Measurements from ENCODE around the gene RAB11A.

Gene RAB11A

DNA sequence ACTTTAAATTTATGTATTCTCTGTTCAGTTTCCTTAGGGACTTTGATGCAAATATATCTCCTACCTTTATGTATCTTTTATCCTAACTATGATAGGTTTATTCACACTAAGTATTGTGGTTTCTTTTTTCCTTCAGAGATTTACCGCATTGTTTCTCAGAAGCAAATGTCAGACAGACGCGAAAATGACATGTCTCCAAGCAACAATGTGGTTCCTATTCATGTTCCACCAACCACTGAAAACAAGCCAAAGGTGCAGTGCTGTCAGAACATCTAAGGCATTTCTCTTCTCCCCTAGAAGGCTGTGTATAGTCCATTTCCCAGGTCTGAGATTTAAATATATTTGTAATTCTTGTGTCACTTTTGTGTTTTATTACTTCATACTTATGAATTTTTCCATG, 18.3 kb downstream of the RAB11A start:
- DNase-seq (ENCODE audit: low read depth): no peak

- no peak for DNase-seq (ENCODE audit: low read depth)
Measured at GRCh38 chr15:65888981-65889380, 19.7 kb downstream of the RAB11A start.

DNA sequence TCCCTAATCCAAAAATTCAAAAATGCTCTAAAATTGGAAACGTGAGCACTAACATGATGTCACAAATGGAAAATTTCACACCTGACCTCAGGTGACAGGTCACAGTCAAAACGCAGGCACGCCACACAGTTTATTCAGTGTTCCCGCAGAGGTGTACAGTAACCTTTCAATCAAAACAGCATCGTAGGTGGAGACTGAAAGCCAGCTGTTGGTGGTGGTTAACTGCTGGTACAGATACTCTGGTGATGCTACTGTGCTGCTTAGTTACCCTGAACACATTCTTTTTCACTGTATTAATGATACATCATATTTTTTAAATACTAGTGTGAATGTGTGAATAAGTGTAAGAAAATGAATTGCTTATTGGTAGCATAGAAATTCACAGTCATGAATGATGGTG, 23.8 kb downstream of the RAB11A start:
- no peak for DNase-seq (ENCODE audit: low read depth)

- DNase-seq (ENCODE audit: low read depth): no peak
Measured at GRCh38 chr15:65896236-65896635, 26.9 kb downstream of the RAB11A start.

DNA sequence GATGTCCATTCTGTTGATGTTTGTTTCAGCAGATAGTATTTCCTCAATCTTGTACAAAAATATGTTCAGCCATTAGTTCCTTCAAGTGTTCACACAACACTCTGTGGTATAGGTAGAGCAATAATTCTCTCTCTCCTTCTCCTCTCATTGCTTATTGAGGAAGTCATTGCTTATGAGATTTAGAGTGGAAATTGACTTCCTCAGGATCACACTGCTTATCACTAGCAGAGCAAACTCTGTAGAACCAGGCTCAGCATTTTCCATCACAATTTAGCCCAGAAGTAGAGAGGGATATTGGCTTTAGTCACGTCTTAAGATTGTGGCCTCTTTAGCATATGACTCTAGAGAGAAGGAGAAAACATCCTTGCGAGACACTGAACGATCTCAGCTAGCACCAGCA, 31.2 kb downstream of the RAB11A start:
- no peak for DNase-seq (ENCODE audit: low read depth)

GRCh38 chr15:65901336-65901735, 32.0 kb downstream of the RAB11A start:
- DNase-seq (ENCODE audit: low read depth): no peak

GRCh38 chr15:65901836-65902235, 32.5 kb downstream of the RAB11A start:
- no peak for DNase-seq (ENCODE audit: low read depth)

GRCh38 chr15:65902373-65902772, 33.1 kb downstream of the RAB11A start:
- DNase-seq (ENCODE audit: low read depth): no peak

DNA sequence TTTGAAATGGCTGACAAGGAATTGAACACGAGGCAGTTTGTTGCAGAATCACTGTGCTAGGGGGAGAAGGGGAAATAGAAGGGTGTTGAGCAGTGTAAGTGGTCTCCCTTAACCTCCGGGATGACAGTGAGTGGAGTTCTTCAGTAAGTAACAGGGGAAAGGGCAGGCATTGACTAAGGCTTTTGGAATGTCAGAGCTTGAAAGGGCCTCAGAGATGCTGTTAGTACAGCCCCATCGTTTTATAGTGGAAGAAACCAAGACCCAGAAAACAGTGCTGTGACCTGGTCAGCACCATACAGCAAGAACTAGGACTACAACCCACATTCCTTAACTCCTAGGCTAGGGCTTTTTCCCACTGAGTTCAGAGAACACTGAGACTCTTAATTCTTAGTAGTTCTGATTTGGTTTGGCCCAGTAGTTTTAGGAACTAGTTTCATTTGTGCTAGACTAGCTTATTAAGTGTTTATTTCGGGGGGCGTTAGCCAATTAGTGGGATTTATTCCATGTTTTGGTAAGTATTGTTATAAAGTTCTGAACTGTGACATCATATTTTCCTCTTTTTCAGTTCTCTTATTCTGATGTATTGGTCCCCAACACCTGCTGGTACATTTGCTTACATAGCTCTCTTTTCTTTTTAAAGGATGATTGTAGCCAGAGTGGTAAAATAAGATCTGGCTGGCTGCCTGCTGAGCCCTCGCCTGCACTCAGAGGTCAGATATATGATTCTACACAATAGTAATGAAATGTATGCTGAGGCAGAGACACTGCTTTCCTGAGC, 34.2 kb downstream of the RAB11A start:
- DNase-seq (ENCODE audit: low read depth): no peak

- DNase-seq (ENCODE audit: low read depth): no peak
Measured at GRCh38 chr15:65904301-65904700, 35.0 kb downstream of the RAB11A start.

DNA sequence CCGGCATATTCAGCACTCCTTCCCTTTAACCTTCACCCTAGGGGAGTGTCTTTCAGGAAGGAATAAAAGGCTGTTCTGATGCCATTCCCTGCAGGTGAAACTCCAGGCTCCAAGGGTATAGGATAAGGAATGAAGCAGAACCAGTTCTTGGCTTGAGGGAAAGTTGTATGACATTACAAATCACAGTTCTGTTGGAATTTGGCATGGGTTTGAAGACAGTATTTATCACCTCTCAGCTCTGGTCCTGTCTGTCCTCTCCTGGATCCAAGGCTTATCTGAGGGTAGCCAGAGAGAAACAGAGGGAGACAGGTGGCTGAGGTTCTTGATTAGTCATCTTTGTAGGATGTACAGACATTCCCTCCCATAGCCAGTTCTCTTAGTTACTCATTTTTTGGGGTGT, 37.1 kb downstream of the RAB11A start:
- no peak for DNase-seq (ENCODE audit: low read depth)

- no peak for DNase-seq (ENCODE audit: low read depth)
Measured at GRCh38 chr15:65907661-65908060, 38.4 kb downstream of the RAB11A start.

- DNase-seq (ENCODE audit: low read depth): no peak
Measured at GRCh38 chr15:65908876-65909275, 39.6 kb downstream of the RAB11A start.

GRCh38 chr15:65909831-65910230, 40.5 kb downstream of the RAB11A start:
- no peak for DNase-seq (ENCODE audit: low read depth)

DNA sequence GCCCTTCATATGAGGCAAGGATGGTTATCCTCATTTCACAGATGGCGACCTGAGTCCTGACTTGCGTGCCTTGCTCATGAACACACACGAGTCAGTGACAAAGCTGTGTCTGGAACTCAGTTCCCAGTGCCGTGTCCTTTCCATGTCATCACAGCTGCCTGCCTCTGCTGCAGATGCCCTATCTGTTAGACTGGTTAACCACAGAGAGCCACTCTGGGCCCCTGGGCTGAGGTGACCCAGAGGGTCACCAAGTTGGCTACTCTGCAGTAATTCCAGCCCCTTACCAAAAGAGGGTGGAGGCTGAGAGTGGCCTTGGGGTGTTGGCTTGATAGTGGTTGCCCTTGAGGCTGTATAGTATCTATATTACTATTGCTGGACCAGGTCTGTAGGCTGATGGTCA, 41.0 kb downstream of the RAB11A start:
- no peak for DNase-seq (ENCODE audit: low read depth)

- no peak for DNase-seq (ENCODE audit: low read depth)
Measured at GRCh38 chr15:65912235-65912634, 42.9 kb downstream of the RAB11A start.

DNA sequence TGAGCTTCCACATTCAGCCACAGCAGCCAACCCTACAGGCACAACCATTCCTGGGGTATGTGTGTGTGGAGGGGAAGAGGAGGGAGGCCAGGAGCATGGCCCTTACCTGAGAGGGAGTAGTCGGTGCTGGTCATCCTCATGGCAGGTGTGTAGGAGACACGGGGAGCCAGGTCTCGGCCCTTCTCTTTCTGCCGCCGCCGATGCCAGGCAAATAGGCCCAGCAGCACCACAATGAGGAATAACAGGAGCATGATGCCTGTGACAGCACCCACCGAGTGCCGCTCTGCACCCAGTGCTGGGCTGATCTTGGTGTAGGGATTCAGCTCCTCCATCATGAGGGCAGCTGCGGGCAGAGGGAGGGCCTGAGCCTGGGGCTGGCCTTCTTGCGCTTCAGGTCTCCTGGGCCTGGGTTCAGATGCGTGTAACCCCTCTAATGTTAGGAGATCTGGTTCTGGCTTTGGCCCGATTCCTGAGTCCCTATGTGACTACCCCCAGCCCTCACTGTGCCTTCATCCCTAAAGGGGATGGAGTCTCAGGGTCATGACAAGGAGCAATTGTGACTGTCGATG, 44.4 kb downstream of the RAB11A start:
- DNase-seq (ENCODE audit: low read depth): no peak

GRCh38 chr15:65914386-65914785, 45.1 kb downstream of the RAB11A start:
- DNase-seq (ENCODE audit: low read depth): no peak

- no peak for DNase-seq (ENCODE audit: low read depth)
Measured at GRCh38 chr15:65914981-65915925, 46.0 kb downstream of the RAB11A start.

- DNase-seq (ENCODE audit: low read depth): no peak
Measured at GRCh38 chr15:65916041-65916663, 46.9 kb downstream of the RAB11A start.

GRCh38 chr15:65916664-65917406, 47.5 kb downstream of the RAB11A start:
- no peak for DNase-seq (ENCODE audit: low read depth)

GRCh38 chr15:65917407-65917756, 48.1 kb downstream of the RAB11A start:
- DNase-seq (ENCODE audit: low read depth): no peak
